HG03558 (cell line): ENCODE measurements around the gene ZDHHC11B.
"Not testable (repeated sequence)": the region's sequence is repeated elsewhere in the genome, so short reads cannot be mapped to it uniquely, and the experiment has no call there.

Source experiments
- ATAC-seq: cut with Tn5 transposase; IDR thresholded peaks from one replicate; pipeline ENCODE4 v1.9.1; 2021; ENCODE audit warnings: moderate number of reproducible peaks; ENCODE audit not compliant: unreplicated experiment; ENCODE audit errors: extremely low read depth

The ZDHHC11B gene

GRCh38 chr5:771087-771781, 13.3 kb downstream of the ZDHHC11B start:
- ATAC-seq: not testable (repeated sequence)

GRCh38 chr5:770585-770984, 13.9 kb downstream of the ZDHHC11B start:
- not testable (repeated sequence) for ATAC-seq

- not testable (repeated sequence) for ATAC-seq
Observed at GRCh38 chr5:769485-770145, 14.9 kb downstream of the ZDHHC11B start.

DNA sequence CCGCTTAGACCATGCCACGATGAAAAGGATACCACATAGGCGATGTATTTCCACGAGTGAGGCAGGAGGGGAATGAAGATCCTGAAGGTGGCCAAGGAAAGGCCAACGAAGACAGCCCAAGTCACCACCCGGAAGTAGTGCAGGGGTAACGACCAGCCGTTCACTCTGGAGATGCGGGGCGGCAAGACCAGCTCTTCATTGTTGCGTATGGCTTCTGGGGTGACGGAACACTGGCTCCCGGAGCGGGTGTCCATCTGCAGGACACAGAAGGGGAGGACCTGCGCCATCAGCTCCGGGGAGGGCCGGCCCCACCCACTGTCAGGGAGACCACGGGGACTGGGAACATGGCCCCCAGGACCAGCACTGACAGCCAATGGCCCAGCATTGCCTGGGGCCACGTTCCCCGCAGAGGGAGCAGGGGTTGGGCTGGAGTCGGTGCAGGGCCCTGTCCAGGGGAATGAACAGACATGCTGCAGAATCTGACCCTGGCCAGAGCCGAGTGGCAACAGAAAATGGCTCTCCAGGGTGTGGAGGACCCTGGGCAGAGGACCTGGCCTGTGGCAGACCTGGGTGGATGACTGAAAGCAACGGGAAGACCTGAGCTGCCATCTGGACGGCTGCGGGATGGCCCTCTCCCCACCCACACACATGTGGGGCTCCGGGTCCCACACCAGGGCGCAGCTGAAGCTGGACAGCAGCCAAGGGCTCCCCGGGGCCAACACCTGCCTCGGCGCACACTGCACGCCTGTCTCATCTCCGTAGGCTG, 17.7 kb downstream of the ZDHHC11B start:
- no peak for ATAC-seq

DNA sequence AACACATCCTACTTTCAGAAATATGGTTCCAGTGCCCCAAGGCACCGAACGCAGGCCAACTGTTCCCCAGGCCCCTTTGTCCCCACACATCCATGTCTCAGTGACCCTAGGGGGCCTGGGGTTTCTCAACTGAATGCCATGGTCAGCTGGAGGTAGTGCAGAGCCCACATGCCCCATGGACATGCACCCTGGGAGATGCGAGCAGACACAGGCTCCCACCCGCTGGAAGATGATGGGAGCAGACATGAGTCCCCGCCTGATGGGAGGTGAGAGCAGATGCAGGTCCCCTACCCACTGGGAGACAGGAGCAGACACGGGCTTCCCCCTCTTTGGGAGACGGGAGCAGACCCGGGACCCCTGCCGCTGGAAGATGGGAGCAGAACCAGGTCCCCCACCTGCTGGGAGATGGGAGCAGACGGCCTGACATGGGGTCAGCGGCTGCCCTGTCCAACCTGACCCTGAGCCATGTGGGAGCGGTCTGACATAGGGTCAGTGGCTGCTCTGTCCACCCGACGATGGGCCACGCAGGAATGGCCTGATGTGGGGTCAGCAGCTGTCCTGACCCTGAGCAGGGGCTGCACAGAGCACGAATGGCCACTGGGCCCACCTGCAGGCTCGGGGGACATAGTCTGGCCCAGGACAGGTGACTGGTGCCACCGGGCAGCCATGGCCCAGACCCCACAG, 18.4 kb downstream of the ZDHHC11B start:
- ATAC-seq: no peak

- no peak for ATAC-seq
Observed at GRCh38 chr5:763998-764781, 20.3 kb downstream of the ZDHHC11B start.

GRCh38 chr5:763397-763796, 21.1 kb downstream of the ZDHHC11B start:
- ATAC-seq: no peak

- ATAC-seq: not testable (repeated sequence)
Observed at GRCh38 chr5:762996-763395, 21.5 kb downstream of the ZDHHC11B start.

DNA sequence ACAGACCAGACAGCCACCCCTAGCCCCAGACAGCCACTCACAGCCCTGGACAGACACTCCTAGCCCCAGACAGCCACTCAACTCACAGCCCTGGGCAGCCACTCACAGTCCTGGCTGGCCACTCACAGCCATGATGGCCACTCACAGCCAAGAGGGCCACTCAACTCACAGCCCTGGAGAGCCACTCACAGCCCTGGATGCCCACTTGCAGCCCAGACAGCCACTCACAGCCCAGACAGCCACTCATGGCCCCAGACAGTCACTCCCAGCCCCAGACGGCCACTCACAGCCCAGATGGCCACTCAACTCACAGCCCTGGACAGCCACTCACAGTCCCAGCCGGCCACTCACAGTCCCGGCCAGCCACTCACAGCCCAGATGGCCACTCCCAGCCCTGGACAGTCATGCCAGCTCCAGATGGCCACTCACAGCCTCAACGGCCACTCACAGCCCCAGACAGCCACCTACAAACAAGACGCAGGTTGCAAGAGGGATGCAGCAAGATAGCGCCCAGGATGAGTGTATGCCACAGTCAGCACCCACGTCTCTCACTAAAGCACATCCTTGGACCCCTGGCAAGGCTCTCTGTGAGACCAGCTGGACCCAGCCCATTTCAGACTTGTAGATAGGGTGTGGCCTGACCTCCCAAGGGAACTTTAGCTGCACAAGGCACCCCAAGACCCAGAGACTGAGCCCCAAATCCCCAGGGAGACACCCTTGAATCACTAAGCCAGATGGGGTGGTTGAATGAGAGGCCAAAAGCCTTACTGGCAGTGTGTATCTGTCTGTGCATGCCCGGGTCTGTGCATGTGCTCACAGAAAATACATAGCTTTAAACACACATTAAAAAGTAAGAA, 22.4 kb downstream of the ZDHHC11B start:
- ATAC-seq: no peak

DNA sequence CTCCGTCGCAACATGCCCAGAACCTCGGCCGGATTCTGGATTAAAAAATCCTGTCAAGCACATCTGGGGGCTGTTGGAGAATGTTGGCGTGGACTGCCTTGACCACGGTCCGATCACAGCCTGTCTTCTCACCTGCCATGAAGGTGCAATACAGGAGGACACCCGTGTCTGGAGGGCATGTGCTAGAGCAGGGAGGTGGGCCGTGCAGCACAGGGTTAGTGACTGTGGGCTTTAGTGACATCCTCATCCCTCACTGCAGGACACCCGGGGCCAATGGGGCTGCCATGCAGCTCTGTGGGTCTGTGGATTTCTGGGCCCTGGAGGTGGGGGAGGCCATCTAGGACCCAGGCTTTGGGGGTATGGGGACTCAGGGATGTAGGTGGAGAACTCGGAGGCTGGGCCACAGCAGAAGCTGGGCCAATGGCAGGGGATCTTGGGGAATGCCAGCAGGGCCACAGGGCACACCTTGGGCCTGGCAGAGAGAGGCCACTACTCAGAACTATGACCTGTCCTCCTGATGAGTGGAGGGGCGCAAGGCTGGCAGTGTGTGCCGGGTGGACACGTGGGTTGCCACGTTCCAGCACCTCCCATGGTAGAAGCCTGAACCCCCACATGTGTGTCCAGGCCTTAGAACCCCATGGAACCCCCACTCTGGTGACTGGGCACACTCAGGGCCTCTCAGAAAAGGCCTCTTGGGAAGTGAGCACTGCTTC, 23.3 kb downstream of the ZDHHC11B start:
- no peak for ATAC-seq

GRCh38 chr5:760363-761058, 24.0 kb downstream of the ZDHHC11B start:
- ATAC-seq: no peak

- ATAC-seq: no peak
Observed at GRCh38 chr5:759781-760362, 24.7 kb downstream of the ZDHHC11B start.

DNA sequence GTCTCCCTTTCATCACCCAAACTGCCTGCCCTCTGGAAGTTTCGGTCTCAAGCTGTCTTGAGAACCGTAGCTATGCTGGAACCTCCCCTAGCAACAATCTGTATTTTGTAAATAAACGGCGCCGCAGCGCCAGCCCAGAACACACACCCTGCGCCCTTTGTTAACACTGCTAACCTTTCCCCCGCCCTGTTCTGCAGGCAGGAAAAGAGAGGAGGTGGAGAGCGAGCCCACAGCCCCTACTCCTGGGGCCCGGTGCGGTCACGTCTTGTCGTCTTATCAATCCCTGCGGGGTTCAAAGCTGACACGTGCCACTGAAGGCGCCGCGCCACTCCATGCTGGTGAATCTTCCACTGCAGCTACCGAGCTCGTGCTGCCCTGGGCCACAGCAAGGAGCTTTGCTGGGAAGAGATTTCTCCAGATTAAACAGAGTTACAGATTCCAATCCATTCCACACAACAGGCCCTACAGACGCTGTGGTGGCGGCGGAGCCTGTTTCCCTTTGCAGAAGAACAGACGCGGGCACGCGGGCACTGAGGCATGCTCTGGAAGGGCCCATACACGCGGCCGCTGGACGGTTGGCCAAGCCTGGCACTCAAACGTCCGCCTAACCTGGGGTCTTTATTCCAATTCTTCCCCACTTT, 25.3 kb downstream of the ZDHHC11B start:
- ATAC-seq: no peak

DNA sequence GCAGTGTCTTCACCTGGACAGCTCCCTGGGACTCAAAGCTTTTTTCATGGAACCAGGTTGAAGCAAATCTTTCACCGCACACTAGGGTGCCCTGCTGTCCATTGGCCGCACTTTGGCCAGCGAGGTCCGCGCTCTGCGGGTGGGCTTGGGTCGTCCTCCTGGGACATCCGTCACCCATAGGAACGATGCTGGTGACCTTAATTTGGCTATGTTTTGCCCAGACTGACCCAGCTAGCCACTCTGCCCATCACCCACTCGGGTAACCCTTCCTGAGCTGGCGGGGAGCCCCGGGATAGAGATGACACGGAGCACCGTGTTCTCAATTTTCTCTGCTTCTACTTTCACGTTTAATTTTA, 25.9 kb downstream of the ZDHHC11B start:
- no peak for ATAC-seq

DNA sequence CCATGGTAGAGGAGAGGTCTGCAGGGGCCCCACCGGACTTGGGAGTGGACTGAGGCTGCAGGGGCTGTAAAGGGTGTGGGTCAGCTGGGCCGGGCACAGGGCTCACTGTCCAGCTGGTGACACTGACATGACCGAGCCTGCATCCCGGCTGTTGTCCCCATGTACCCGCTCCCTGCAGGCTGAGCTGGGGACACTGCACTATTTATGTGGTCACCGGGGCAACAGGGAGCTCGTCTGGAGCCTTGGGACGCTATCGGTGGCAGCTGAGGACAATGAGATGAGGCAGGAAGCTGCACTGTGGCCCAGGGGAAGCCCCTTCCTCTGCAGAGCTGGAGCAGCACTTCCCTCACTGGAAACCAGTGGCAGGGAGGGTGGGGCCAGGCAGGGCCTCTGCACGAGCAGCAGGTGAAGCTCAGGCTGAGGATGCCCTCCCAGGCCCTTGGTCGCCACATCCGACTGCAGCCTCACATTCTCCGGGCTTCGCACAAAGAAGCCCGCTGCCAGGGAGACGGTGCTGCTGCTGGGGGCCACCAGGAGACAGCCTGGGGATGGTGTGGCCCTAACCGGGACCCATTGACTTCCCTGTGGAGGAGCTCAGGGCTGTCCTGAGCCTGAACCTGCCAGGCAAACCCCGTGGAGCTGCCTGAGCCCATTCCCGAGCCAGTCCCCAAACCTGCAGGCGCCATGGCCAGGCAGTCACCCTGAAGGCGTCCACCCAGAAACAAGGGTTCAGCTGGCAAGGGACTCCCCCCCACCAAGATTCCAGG, 26.4 kb downstream of the ZDHHC11B start:
- ATAC-seq: no peak

- no peak for ATAC-seq
Observed at GRCh38 chr5:757346-757930, 27.1 kb downstream of the ZDHHC11B start.
